ENCODE measurements around the gene RNU6-9.
"Not testable (repeated sequence)": the region's sequence is repeated elsewhere in the genome, so short reads cannot be mapped to it uniquely, and the experiment has no call there.

RNU6-9 gene

GRCh38 chr19:878751-879561 lies 14.3 kb upstream of the RNU6-9 start:
- CTCF ChIA-PET = interaction anchor here (0.6 kb wide), 1 partner anchor 40 kb away, joined by 3 read pairs; no protein-coding TSS in a partner anchor
- POLR2A ChIA-PET = interaction anchor here (0.6 to 1.0 kb wide), 2 partner anchors 16 to 28 kb away, joined by 3 read pairs; no protein-coding TSS in a partner anchor
- peaks cover 0 to 62% of the 10 kb centered on the region in 2 experiments; a peak in 2 of 3 replicates for H3K36me3 ChIP-seq (ENCODE audit: control insufficient read depth in 2 of 2, insufficient read depth in 1 of 2, low read length in 2 of 2)

GRCh38 chr19:879711-880438 lies 13.4 kb upstream of the RNU6-9 start:
- no peak for TF ChIP-seq ZNF404 (tag by site-specific recombination; IDR thresholded peaks at IDR 0.05)
- no peak for TF ChIP-seq ZNF140 (tag by site-specific recombination; IDR thresholded peaks at IDR 0.05)
- TF ChIP-seq GLIS2 (tag by site-specific recombination; IDR thresholded peaks at IDR 0.05) = no peak
- no peak for TF ChIP-seq ZNF202 (tag by site-specific recombination; IDR thresholded peaks at IDR 0.05; ENCODE audit: borderline replicate concordance)
- TF ChIP-seq PATZ1 (tag by site-specific recombination; IDR thresholded peaks at IDR 0.05) = no peak
- no peak for TF ChIP-seq ZNF214 (tag by site-specific recombination; IDR thresholded peaks at IDR 0.05; ENCODE audit: borderline replicate concordance)
- 0 out of 2 replicates have a peak, but pooled peaks have one; percentile 45 for TF ChIP-seq KLF9 (tag by site-specific recombination; IDR thresholded peaks at IDR 0.05; ENCODE audit: low read depth)
- no peak for TF ChIP-seq ZNF777 (tag by site-specific recombination; IDR thresholded peaks at IDR 0.05; ENCODE audit: borderline replicate concordance)
- no peak for TF ChIP-seq ZBTB17 (tag by site-specific recombination; IDR thresholded peaks at IDR 0.05)
- TF ChIP-seq GLIS1 (tag by site-specific recombination; IDR thresholded peaks at IDR 0.05) = peak; percentile 49; the same call in 1 of the 2 replicates
- TF ChIP-seq ZSCAN18 (tag by site-specific recombination; IDR thresholded peaks at IDR 0.05) = no peak
- TF ChIP-seq KLF8 (tag by site-specific recombination; IDR thresholded peaks at IDR 0.05) = peak; percentile 32; the same call in 1 of the 2 replicates
- no peak for TF ChIP-seq BCL11B (tag by site-specific recombination; IDR thresholded peaks at IDR 0.05; ENCODE audit: low read depth)
- no peak for TF ChIP-seq ZNF791 (tag by site-specific recombination; IDR thresholded peaks at IDR 0.05)
- TF ChIP-seq KLF1 (tag by site-specific recombination; IDR thresholded peaks at IDR 0.05) = peak; percentile 70
- TF ChIP-seq KLF10 (tag by site-specific recombination; IDR thresholded peaks at IDR 0.05) = peak; percentile 30; the same call in 1 of the 2 replicates
- TF ChIP-seq HOXD13 (CRISPR knock-in tag; IDR thresholded peaks at IDR 0.05; ENCODE audit: borderline replicate concordance) = no peak
- TF ChIP-seq ZNF600 (tag by site-specific recombination; IDR thresholded peaks at IDR 0.05) = no peak
- TF ChIP-seq ZNF10 (tag by site-specific recombination; IDR thresholded peaks at IDR 0.05) = no peak
- TF ChIP-seq SALL2 (tag by site-specific recombination; IDR thresholded peaks at IDR 0.05; ENCODE audit: borderline replicate concordance) = no peak
- TF ChIP-seq ZNF18 (tag by site-specific recombination; IDR thresholded peaks at IDR 0.05) = no peak
- H3K27ac ChIP-seq (ENCODE audit: extremely low read depth, low read depth, low read length) = no peak overlapping the region
- H3K4me1 ChIP-seq (ENCODE audit: control insufficient read depth, insufficient read depth, low read length) = no peaks in the 10 kb centered on the region
- ChIA-PET CTCF (no interaction called here), POLR2A (interaction anchor here (1.0 kb wide), 1 partner anchor 28 kb away, joined by 3 read pairs; no protein-coding TSS in a partner anchor)
- peaks cover 0 to 65% of the 10 kb centered on the region in 2 experiments; a peak in 2 of 3 replicates for H3K36me3 ChIP-seq (ENCODE audit: control insufficient read depth in 2 of 2, insufficient read depth in 1 of 2, low read length in 2 of 2)
- H3K9me3 ChIP-seq (ENCODE audit: control insufficient read depth, insufficient read depth, low read depth, low read length) = no peaks in the 10 kb centered on the region
- no peak overlapping the region for H3K4me3 ChIP-seq (ENCODE audit: low read depth, low read length)

More at GRCh38 chr19:878751-879561, 14.3 kb upstream of the RNU6-9 start:
- H3K4me3 ChIP-seq (ENCODE audit: low read depth, low read length); H3K4me1 ChIP-seq (ENCODE audit: control insufficient read depth, insufficient read depth, low read length); H3K9me3 ChIP-seq (ENCODE audit: control insufficient read depth, insufficient read depth, low read depth, low read length); H3K27ac ChIP-seq (ENCODE audit: extremely low read depth, low read depth, low read length): not testable (repeated sequence)
